HepG2 (cell line): ENCODE data around the gene RUNX2. TPM values are rescaled to one million over a fixed set of nuclear protein-coding genes. Genes with fewer than 3 reads are reported as not detected.

Source experiments
- ATAC-seq: fragments of 200-7000 bp; cut with Tn5 transposase; 3 replicates; pipeline ENCODE4 v1.9.1; 2020; ENCODE audit warnings: mild to moderate bottlenecking, moderate library complexity
- BruUV-seq: library from RNA; stranded (reverse); fragments of 400-500 nt; replicated peaks from 2 replicates; lab custom pipeline; 2021; lab: Mats Ljungman, UMichigan
- CTCF ChIA-PET: fragments of 300-600 bp; formaldehyde crosslinking; extraction: SDS; loops from one replicate; lab custom pipeline; 2021; ENCODE audit warnings: low total read pairs, inconsistent platforms, low intra/inter-chr PET ratio; lab: Yijun Ruan, JAX
- POLR2A ChIA-PET: fragments of 350-600 bp; sonication (Branson Sonifier 250); formaldehyde crosslinking; loops from one replicate; lab custom pipeline; 2020; ENCODE audit warnings: antibody characterized with exemption, inconsistent platforms; lab: Yijun Ruan, JAX
- DNase-seq: peaks from one replicate; pipeline ENCODE4 v3.0.0-alpha.2; 2015; ENCODE audit warnings: low spot score
- FAIRE-seq: peaks from 3 replicates; lab custom pipeline; 2011; peaks lifted over from hg19 to GRCh38; lab: Jason Lieb, UNC
- H2AFZ ChIP-seq: one replicate; pipeline ENCODE4 v1.6.1; 2011; ENCODE audit warnings: low read length, inconsistent platforms
- H3K27ac ChIP-seq: fragments of 300-600 bp; 3 replicates; pipeline ENCODE4 v1.8.0; 2011; ENCODE audit warnings: mixed run types, mild to moderate bottlenecking, mixed read lengths, low read length, inconsistent platforms; ENCODE audit not compliant: insufficient read depth; ENCODE audit errors: extremely low read length
- H3K27me3 ChIP-seq, 2 experiments: fragments of 200-600 bp in 1 of 2; 2 replicates in 1 of 2; 3 replicates in 1 of 2; pipeline versions ENCODE4 v1.6.0 to v1.8.0; 2011; ENCODE audit warnings: low read length in 2 of 2, mild to moderate bottlenecking in 2 of 2, moderate library complexity in 2 of 2, inconsistent platforms in 1 of 2; ENCODE audit not compliant: insufficient read depth in 2 of 2, control insufficient read depth in 1 of 2
- H3K36me3 ChIP-seq, 2 experiments: fragments of 200-600 bp in 1 of 2; replicated peaks in 1 of 2; 2 replicates in 1 of 2; 3 replicates in 1 of 2; pipeline versions ENCODE4 v1.5.1 to v1.8.0; 2011; ENCODE audit warnings: low read length in 2 of 2, inconsistent platforms in 1 of 2; ENCODE audit not compliant: insufficient read depth in 2 of 2, control insufficient read depth in 1 of 2
- H3K4me1 ChIP-seq: 2 replicates; pipeline ENCODE4 v1.5.1; 2012; ENCODE audit warnings: low read length, inconsistent platforms; ENCODE audit not compliant: insufficient read depth
- H3K4me2 ChIP-seq: 2 replicates; pipeline ENCODE4 v1.6.0; 2011; ENCODE audit warnings: low read depth, low read length, inconsistent platforms
- H3K4me3 ChIP-seq, 3 experiments: fragments of 200-600 bp in 1 of 3; sonication (generic), shearing (Covaris generic) in 1 of 3; replicated peaks in 1 of 3; 2 replicates each; pipeline ENCODE4 v1.5.1; 2011 to 2016; ENCODE audit warnings: low read length in 3 of 3, inconsistent platforms in 2 of 3, low read depth in 2 of 3, mild to moderate bottlenecking in 2 of 3, control low read depth in 1 of 3, mixed read lengths in 1 of 3; ENCODE audit not compliant: insufficient read depth in 1 of 3
- H3K79me2 ChIP-seq: one replicate; pipeline ENCODE4 v1.6.1; 2011; ENCODE audit warnings: low read length, inconsistent platforms; ENCODE audit not compliant: insufficient read depth
- H3K9ac ChIP-seq: 2 replicates; pipeline ENCODE4 v1.6.0; 2011; ENCODE audit warnings: mild to moderate bottlenecking, low read depth, low read length, inconsistent platforms; ENCODE audit not compliant: insufficient read depth
- H3K9me3 ChIP-seq: 2 replicates; pipeline ENCODE4 v1.5.1; 2012; ENCODE audit warnings: mild to moderate bottlenecking, low read length
- H4K20me1 ChIP-seq: 2 replicates; pipeline ENCODE4 v1.6.0; 2011; ENCODE audit warnings: inconsistent platforms, mild to moderate bottlenecking, low read length, moderate library complexity; ENCODE audit not compliant: insufficient read depth
- BCL3 ChIP-seq: sonication (generic); formaldehyde crosslinking; IDR thresholded peaks from 2 replicates; pipeline ENCODE4 v1.5.1; 2020; ENCODE audit warnings: mild to moderate bottlenecking, missing genetic modification reagents, moderate library complexity
- CREM ChIP-seq, 2 experiments: sonication (generic) in 1 of 2; formaldehyde crosslinking in 1 of 2; IDR thresholded peaks; 2 replicates each; pipeline versions ENCODE4 v1.4.0 to v1.6.1; 2016 to 2020; ENCODE audit warnings: antibody characterized with exemption in 1 of 2, mild to moderate bottlenecking in 1 of 2, missing genetic modification reagents in 1 of 2
- HDAC1 ChIP-seq: sonication (generic); formaldehyde crosslinking; IDR thresholded peaks from 2 replicates; pipeline ENCODE4 v1.5.1; 2020; ENCODE audit warnings: mild to moderate bottlenecking, missing genetic modification reagents
- HNF4A ChIP-seq: sonication (generic); formaldehyde crosslinking; IDR thresholded peaks from 2 replicates; pipeline ENCODE4 v1.4.0; 2020; ENCODE audit warnings: missing genetic modification reagents
- MAFK ChIP-seq, 2 experiments: IDR thresholded peaks in 1 of 2; conservative IDR thresholded peaks in 1 of 2; 2 replicates each; pipeline ENCODE4 v1.6.1; 2011; ENCODE audit warnings: improper control_type of control experiment in 2 of 2, low read length in 2 of 2
- PHF8 ChIP-seq: sonication (generic); formaldehyde crosslinking; IDR thresholded peaks from 2 replicates; pipeline ENCODE4 v1.5.0; 2020; ENCODE audit warnings: missing genetic modification reagents
- SUZ12 ChIP-seq: fragments of 150-350 bp; IDR thresholded peaks from 2 replicates; pipeline ENCODE4 v1.6.1; 2014; ENCODE audit warnings: low read depth, low read length
- ZBTB38 ChIP-seq: sonication (generic); formaldehyde crosslinking; IDR thresholded peaks from 2 replicates; pipeline ENCODE4 v1.5.1; 2020; ENCODE audit warnings: mild to moderate bottlenecking, missing genetic modification reagents
- ZC3H4 ChIP-seq: sonication (generic); formaldehyde crosslinking; IDR thresholded peaks from 2 replicates; pipeline ENCODE4 v1.4.0; 2020; ENCODE audit warnings: missing genetic modification reagents, borderline replicate concordance
- ZNF160 ChIP-seq: sonication (generic); formaldehyde crosslinking; IDR thresholded peaks from 2 replicates; pipeline ENCODE4 v1.8.0; 2022; ENCODE audit warnings: mild to moderate bottlenecking, inconsistent platforms, missing genetic modification reagents
- ZNF224 ChIP-seq: sonication (generic); formaldehyde crosslinking; IDR thresholded peaks from 2 replicates; pipeline ENCODE4 v1.5.0; 2020; ENCODE audit warnings: mild to moderate bottlenecking, missing genetic modification reagents
- ZNF407 ChIP-seq: sonication (generic); formaldehyde crosslinking; IDR thresholded peaks from one replicate; pipeline ENCODE4 v1.5.1; 2020; ENCODE audit warnings: mild to moderate bottlenecking, missing genetic modification reagents; ENCODE audit errors: not compliant biosample characterization
- WGBS: methylation state at CpG from one replicate; pipeline ENCODE4 v1.1.6; 2017; ENCODE audit warnings: low lambda C conversion rate; 5-methylcytosine and 5-hydroxymethylcytosine counted together
- in situ Hi-C: cut with HindIII; loops from 2 replicates; pipeline ENCODE4 v1.10.0; 2017; ENCODE audit warnings: low pct_unique_long_range_greater_than_20kb; ENCODE audit not compliant: extremely low pct_ligation_motif_present
- intact Hi-C: fragments of 100-400 bp; cut with micrococcal nuclease; formaldehyde crosslinking; loops from one replicate; pipeline ENCODE4 v1.10.0; 2022; ENCODE audit not compliant: unreplicated experiment
- polyA plus RNA-seq, 8 experiments: library from polyadenylated mRNA; depleted of rRNA in 3 of 8; stranded (reverse) in 7 of 8; unstranded in 1 of 8; fragments of >200 nt; fragmentation: Illumina TruSeq in 4 of 8; extraction: Trizol in 4 of 8; gene quantifications; 2 replicates each; pipeline versions ENCODE4 v1.2.1 to v1.2.3, GENCODE V29; 2011 to 2016; ENCODE audit warnings: low read depth in 4 of 8, missing spikeins in 1 of 8, mixed read lengths in 1 of 8; ENCODE audit not compliant: insufficient read depth in 1 of 8
- total RNA-seq, 5 experiments: library from RNA; depleted of rRNA; stranded (reverse); fragments of >200 nt; fragmentation: Illumina TruSeq; extraction: Trizol; gene quantifications; 2 replicates each; pipeline ENCODE4 v1.2.3, GENCODE V29; 2016; ENCODE audit warnings: low read depth in 1 of 5
- TF ChIP-seq, protein P1 (sequence below): sonication (generic); formaldehyde crosslinking; IDR thresholded peaks from 2 replicates; pipeline ENCODE4 v1.4.0; 2020; ENCODE audit warnings: missing genetic modification reagents

The RUNX2 gene
- total and polyA plus RNA-seq, 2 of the 13 experiments (the other 11 are each of a cell fraction or from before 2014, with no cell fraction given): not detected

DNA sequence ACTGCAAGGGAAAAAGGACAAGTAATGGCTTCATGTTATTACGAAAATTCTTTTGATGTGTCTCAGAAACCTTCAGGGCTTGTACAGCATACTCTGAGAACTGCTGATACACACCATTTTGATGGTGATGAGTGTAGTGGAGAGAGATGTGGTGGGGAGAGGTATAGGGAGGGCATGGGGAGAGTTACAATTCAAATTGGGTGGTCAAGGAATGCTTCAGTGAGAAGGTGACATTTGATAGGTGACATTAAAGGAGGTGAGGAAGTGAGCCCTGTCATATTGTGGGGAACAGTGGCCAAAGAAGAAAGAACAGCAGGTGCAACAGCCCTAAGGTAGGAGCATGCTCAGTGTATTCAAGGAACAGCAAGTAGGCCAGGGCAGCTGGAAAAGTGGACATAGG is 368.6 kb downstream of the RUNX2 start:
- no peaks in the 10 kb centered on the region for H3K79me2 ChIP-seq
- no peaks in the 10 kb centered on the region for H3K9me3 ChIP-seq
- no peak for TF ChIP-seq ZNF224 (CRISPR knock-in tag)
- no peak for TF ChIP-seq ZNF407
- TF ChIP-seq ZC3H4 (CRISPR knock-in tag): no peak
- no peak for TF ChIP-seq HNF4A
- TF ChIP-seq PHF8 (CRISPR knock-in tag): no peak
- no peak for TF ChIP-seq ZNF160 (CRISPR knock-in tag)
- TF ChIP-seq HDAC1 (CRISPR knock-in tag): no peak
- TF ChIP-seq SUZ12: no peak
- TF ChIP-seq CREM (IDR thresholded peaks at IDR 0.05): no peak
- no peak for TF ChIP-seq CREM (CRISPR knock-in tag; IDR thresholded peaks at IDR 0.05)
- no peak for TF ChIP-seq MAFK (conservative IDR thresholded peaks at IDR 0.05 in 1 of 2, IDR thresholded peaks at IDR 0.05 in 1 of 2; ENCODE audit: low read length in 2 of 2)
- TF ChIP-seq, protein P1, sequence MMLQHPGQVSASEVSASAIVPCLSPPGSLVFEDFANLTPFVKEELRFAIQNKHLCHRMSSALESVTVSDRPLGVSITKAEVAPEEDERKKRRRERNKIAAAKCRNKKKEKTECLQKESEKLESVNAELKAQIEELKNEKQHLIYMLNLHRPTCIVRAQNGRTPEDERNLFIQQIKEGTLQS (CRISPR knock-in tag): no peak
- TF ChIP-seq BCL3 (CRISPR knock-in tag): no peak
- TF ChIP-seq ZBTB38: no peak
- no peaks in the 10 kb centered on the region for H3K4me1 ChIP-seq
- H3K36me3 ChIP-seq: no peaks in the 10 kb centered on the region
- peaks cover 2 to 4% of the 10 kb centered on the region in 2 experiments; a peak in 2 of 5 replicates for H3K27me3 ChIP-seq
- DNase-seq: no peak
- WGBS: 0% methylated on average over 1 of the region's 1 CpG
- H3K27ac ChIP-seq: no peak overlapping the region
- H3K4me2 ChIP-seq: no peak overlapping the region
- FAIRE-seq: no peak
- ChIA-PET CTCF (no interaction called here), POLR2A (no interaction called here)
- in situ Hi-C loops: no loop called here
- no peak overlapping the region for H3K9ac ChIP-seq
- no peak overlapping the region for H3K4me3 ChIP-seq
- no TSS peak for BruUV-seq
- no peak overlapping the region for H2AFZ ChIP-seq
- intact Hi-C loops: loop anchor here (5.0 kb wide), 1 partner anchor 211 kb away; no protein-coding TSS in a partner anchor
- H4K20me1 ChIP-seq: no peaks in the 10 kb centered on the region
- ATAC-seq: no peak
